SU-DHL-6 (cell line): ENCODE data around the gene CTR9.

ENCODE experiments used
- H2AFZ ChIP-seq: fragments of 200-600 bp; sonication (generic); 2 replicates; pipeline ENCODE4 v1.6.1; 2014; ENCODE audit warnings: low read depth, mild to moderate bottlenecking, moderate library complexity, mixed read lengths, antibody characterized with exemption, low read length; ENCODE audit not compliant: severe bottlenecking
- H3F3A ChIP-seq: fragments of 200-600 bp; shearing (Covaris generic); 2 replicates; pipeline ENCODE4 v1.6.0; 2016; ENCODE audit warnings: antibody characterized with exemption, mild to moderate bottlenecking; ENCODE audit not compliant: insufficient read depth
- H3K27ac ChIP-seq: fragments of 200-600 bp; sonication (generic); 2 replicates; pipeline ENCODE4 v1.5.1; 2016; ENCODE audit warnings: low read depth, mild to moderate bottlenecking, low read length, moderate library complexity, mixed read lengths
- H3K27me3 ChIP-seq: fragments of 200-600 bp; sonication (generic), shearing (Covaris generic); 2 replicates; pipeline ENCODE4 v1.6.0; 2014; ENCODE audit warnings: mild to moderate bottlenecking, low read length
- H3K36me3 ChIP-seq: fragments of 200-600 bp; sonication (generic); 2 replicates; pipeline ENCODE4 v1.6.1; 2014; ENCODE audit warnings: mild to moderate bottlenecking, low read length, mixed read lengths
- H3K4me2 ChIP-seq: fragments of 300-600, 200-600 bp; shearing (Covaris generic), sonication (generic); 2 replicates; pipeline ENCODE4 v1.6.0; 2014; ENCODE audit warnings: low read length, low read depth, mild to moderate bottlenecking; ENCODE audit not compliant: poor library complexity, severe bottlenecking
- H3K4me3 ChIP-seq: fragments of 200-600 bp; sonication (generic); 2 replicates; pipeline ENCODE4 v1.5.1; 2014; ENCODE audit warnings: antibody characterized with exemption, low read length, mild to moderate bottlenecking, mixed read lengths; ENCODE audit not compliant: insufficient read depth, poor library complexity, severe bottlenecking
- H3K79me2 ChIP-seq: fragments of 200-600 bp; sonication (generic); 2 replicates; pipeline ENCODE4 v1.6.1; 2014; ENCODE audit warnings: mild to moderate bottlenecking, low read length, moderate library complexity; ENCODE audit not compliant: insufficient read depth
- H3K9ac ChIP-seq: fragments of 200-600 bp; sonication (generic); 2 replicates; pipeline ENCODE4 v1.7.0; 2014; ENCODE audit warnings: mild to moderate bottlenecking, low read length
- H3K9me2 ChIP-seq: fragments of 200-600 bp; sonication (generic); replicated peaks from 2 replicates; pipeline ENCODE4 v1.6.1; 2014; ENCODE audit warnings: low read length; ENCODE audit not compliant: insufficient read depth
- H3K9me3 ChIP-seq: fragments of 200-600 bp; sonication (generic); 2 replicates; pipeline ENCODE4 v1.6.1; 2014; ENCODE audit warnings: low read length, mixed read lengths; ENCODE audit not compliant: insufficient read depth
- H4K20me1 ChIP-seq: fragments of 200-600 bp; sonication (generic); 2 replicates; pipeline ENCODE4 v1.6.1; 2014; ENCODE audit warnings: low read depth, mild to moderate bottlenecking, antibody characterized with exemption, low read length, moderate library complexity, mixed read lengths
- EZH2phosphoT487 ChIP-seq: fragments of 200-600 bp; sonication (generic), shearing (Covaris generic); conservative IDR thresholded peaks from 2 replicates; pipeline ENCODE4 v1.6.1; 2018; ENCODE audit warnings: mild to moderate bottlenecking, antibody characterized with exemption, low read length, moderate library complexity, mixed read lengths
- TF ChIP-seq, protein P1 (sequence below): fragments of 200-600 bp; sonication (generic); IDR thresholded peaks from one replicate; pipeline ENCODE4 v1.5.1; 2017; ENCODE audit warnings: antibody characterized with exemption, mild to moderate bottlenecking, low read length, moderate library complexity; ENCODE audit not compliant: insufficient read depth, poor library complexity, severe bottlenecking

CTR9 gene

DNA sequence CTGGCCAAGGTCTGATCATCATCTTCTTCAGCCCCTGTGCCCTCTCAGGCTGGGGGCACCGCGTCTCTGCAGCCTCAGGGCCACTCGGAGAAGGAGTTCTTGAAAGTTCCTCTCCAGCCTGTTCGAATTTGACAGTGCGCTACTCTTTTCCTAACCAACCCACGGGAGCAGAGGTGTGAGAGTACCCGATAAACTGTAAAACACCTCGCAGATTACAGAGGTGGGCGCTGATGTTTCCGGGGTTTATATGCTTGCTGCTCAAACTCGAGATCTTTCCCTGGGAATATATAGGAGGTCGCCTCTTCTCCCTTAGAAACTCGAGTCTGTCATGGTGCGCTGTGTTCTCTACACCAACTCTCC lies 515 bp downstream of the CTR9 start:
- H3K9me3 ChIP-seq = no peaks in the 10 kb centered on the region
- no peaks in the 10 kb centered on the region for H3K9me2 ChIP-seq
- TF ChIP-seq, protein P1, sequence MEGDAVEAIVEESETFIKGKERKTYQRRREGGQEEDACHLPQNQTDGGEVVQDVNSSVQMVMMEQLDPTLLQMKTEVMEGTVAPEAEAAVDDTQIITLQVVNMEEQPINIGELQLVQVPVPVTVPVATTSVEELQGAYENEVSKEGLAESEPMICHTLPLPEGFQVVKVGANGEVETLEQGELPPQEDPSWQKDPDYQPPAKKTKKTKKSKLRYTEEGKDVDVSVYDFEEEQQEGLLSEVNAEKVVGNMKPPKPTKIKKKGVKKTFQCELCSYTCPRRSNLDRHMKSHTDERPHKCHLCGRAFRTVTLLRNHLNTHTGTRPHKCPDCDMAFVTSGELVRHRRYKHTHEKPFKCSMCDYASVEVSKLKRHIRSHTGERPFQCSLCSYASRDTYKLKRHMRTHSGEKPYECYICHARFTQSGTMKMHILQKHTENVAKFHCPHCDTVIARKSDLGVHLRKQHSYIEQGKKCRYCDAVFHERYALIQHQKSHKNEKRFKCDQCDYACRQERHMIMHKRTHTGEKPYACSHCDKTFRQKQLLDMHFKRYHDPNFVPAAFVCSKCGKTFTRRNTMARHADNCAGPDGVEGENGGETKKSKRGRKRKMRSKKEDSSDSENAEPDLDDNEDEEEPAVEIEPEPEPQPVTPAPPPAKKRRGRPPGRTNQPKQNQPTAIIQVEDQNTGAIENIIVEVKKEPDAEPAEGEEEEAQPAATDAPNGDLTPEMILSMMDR = no peak
- no peak for TF ChIP-seq EZH2phosphoT487
- H3K4me2 ChIP-seq = peak overlapping the region; percentile 87
- peaks cover 14% of the 10 kb centered on the region for H3F3A ChIP-seq
- peak overlapping the region; percentile 59 for H3K27ac ChIP-seq
- peaks cover 15% of the 10 kb centered on the region for H3K79me2 ChIP-seq
- peak overlapping the region; percentile 95 for H3K9ac ChIP-seq
- peak overlapping the region; percentile 98 for H3K4me3 ChIP-seq
- peaks cover 24% of the 10 kb centered on the region for H3K36me3 ChIP-seq
- no peaks in the 10 kb centered on the region for H4K20me1 ChIP-seq
- peak overlapping the region; percentile 93 for H2AFZ ChIP-seq
- H3K27me3 ChIP-seq = no peaks in the 10 kb centered on the region

DNA sequence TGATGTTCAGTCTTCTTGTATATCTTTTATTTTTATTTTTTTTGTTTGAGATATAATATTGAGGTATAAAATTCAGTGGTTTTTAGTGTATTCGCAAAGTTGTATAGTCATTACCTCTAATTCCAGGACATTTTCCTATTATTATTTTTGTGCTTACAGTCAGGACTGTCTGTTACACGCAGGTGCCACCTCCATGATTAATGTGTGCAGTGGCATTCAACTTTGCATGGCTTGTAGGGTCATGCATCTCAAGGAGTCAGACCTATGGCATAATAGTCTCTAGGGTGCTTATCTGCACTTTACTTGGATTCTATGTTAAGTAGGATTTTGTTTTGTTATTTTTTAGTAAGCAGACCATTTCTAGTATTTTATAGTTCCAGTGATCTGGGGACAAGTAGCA lies 1.0 kb downstream of the CTR9 start:
- H2AFZ ChIP-seq = no peak overlapping the region

DNA sequence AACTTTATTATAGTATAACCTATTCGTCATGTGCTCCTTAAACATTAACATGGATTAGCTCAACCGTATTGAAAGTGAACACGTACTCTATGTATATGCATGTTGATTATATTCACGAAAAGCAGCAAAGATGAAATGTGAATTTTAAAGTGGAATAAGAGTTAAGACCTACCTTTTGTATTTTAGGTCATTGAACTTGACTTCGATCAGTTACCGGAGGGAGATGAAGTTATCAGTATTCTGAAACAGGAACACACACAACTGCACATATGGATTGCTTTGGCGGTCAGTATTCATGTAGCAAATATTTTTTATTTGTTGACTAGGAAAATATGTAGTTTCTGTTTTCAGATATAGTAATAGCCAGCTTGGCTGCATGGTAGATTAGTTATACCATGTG lies 1.4 kb downstream of the CTR9 start:
- TF ChIP-seq, protein P1 = no peak
- no peak for TF ChIP-seq EZH2phosphoT487
- Histone ChIP-seq H3K27ac (no peak overlapping the region), H2AFZ (no peak overlapping the region), H3K36me3 (peaks cover 27% of the 10 kb centered on the region), H3K4me2 (peak overlapping the region; percentile 87), H3K4me3 (peak overlapping the region; percentile 98), H3K27me3 (no peaks in the 10 kb centered on the region), H3K9ac (no peak overlapping the region), H3K79me2 (peaks cover 15% of the 10 kb centered on the region), H4K20me1 (no peaks in the 10 kb centered on the region), H3F3A (peaks cover 14% of the 10 kb centered on the region), H3K9me3 (no peaks in the 10 kb centered on the region), H3K9me2 (no peaks in the 10 kb centered on the region)

More for the DNA sequence above, 1.0 kb downstream of the CTR9 start:
- peaks cover 15% of the 10 kb centered on the region for H3K79me2 ChIP-seq
- H3K9ac ChIP-seq = peak overlapping the region; percentile 95
- no peaks in the 10 kb centered on the region for H3K9me3 ChIP-seq
- no peaks in the 10 kb centered on the region for H4K20me1 ChIP-seq
- TF ChIP-seq, protein P1 = no peak
- no peak for TF ChIP-seq EZH2phosphoT487
- peaks cover 27% of the 10 kb centered on the region for H3K36me3 ChIP-seq
- H3K4me3 ChIP-seq = peak overlapping the region; percentile 98
- H3K27me3 ChIP-seq = no peaks in the 10 kb centered on the region
- peaks cover 14% of the 10 kb centered on the region for H3F3A ChIP-seq
- no peaks in the 10 kb centered on the region for H3K9me2 ChIP-seq
- no peak overlapping the region for H3K27ac ChIP-seq
- peak overlapping the region; percentile 87 for H3K4me2 ChIP-seq
